RWPE2 (cell line): ENCODE measurements around the gene ASPN.

ENCODE experiments used
- ATAC-seq: fragments of 200-7000 bp; cut with Tn5 transposase; 3 replicates; pipeline ENCODE4 v1.9.1; 2021; ENCODE audit warnings: low read depth
- DNase-seq: peaks from one replicate; pipeline ENCODE4 v3.0.0-alpha.2; 2020; ENCODE audit warnings: low spot score
- H3K27ac ChIP-seq: fragments of 450-650 bp; 2 replicates; pipeline ENCODE4 v1.5.1; 2017; ENCODE audit warnings: mild to moderate bottlenecking; ENCODE audit not compliant: poor library complexity, severe bottlenecking
- H3K27me3 ChIP-seq: fragments of 250-450 bp; sonication (Bioruptor Pico); 2 replicates; pipeline ENCODE4 v1.5.1; 2021; ENCODE audit warnings: mild to moderate bottlenecking, moderate library complexity; ENCODE audit not compliant: insufficient read depth, poor library complexity, severe bottlenecking
- H3K36me3 ChIP-seq: fragments of 250-450 bp; sonication (Bioruptor Pico); 2 replicates; pipeline ENCODE4 v1.5.1; 2020; ENCODE audit warnings: low read depth, mild to moderate bottlenecking, moderate library complexity
- H3K4me1 ChIP-seq: fragments of 250-450 bp; sonication (Bioruptor Pico); 2 replicates; pipeline ENCODE4 v1.5.1; 2021; ENCODE audit warnings: mild to moderate bottlenecking, moderate library complexity; ENCODE audit not compliant: insufficient read depth, poor library complexity, severe bottlenecking
- H3K4me3 ChIP-seq: fragments of 250-450 bp; sonication (Bioruptor Pico); 2 replicates; pipeline ENCODE4 v1.5.1; 2021; ENCODE audit warnings: mild to moderate bottlenecking, moderate library complexity; ENCODE audit not compliant: severe bottlenecking
- H3K9me3 ChIP-seq: fragments of 250-450 bp; sonication (Bioruptor Pico); 2 replicates; pipeline ENCODE4 v1.5.1; 2021; ENCODE audit warnings: mild to moderate bottlenecking, moderate library complexity; ENCODE audit not compliant: severe bottlenecking
- TF ChIP-seq, protein P1 (sequence below): fragments of 450-650 bp; IDR thresholded peaks from one replicate; pipeline ENCODE4 v1.5.1; 2017; ENCODE audit warnings: mild to moderate bottlenecking, moderate library complexity; ENCODE audit not compliant: poor library complexity, severe bottlenecking

Gene ASPN

DNA sequence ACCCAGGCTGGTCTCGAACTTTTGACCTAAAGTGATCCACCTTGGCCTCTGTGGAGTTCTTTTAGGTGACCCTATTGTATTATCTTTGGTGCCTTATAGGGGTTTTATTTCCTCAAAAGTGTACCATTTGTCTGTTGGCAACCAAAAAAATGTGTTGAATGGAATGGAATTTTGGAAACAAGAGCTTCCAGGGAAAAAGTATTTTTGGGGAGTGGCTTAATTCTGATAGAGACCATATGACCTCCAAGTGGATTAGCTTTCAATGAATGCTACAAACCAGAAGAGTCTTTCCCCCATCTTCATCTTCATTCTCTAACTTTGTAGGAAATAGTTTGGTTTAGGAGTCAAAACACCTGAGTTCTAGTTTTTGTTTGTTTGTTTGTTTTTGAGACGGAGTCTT lies 74.5 kb downstream of the ASPN start:
- Histone ChIP-seq H3K9me3 (no peaks in the 10 kb centered on the region), H3K27ac (no peak overlapping the region), H3K36me3 (no peaks in the 10 kb centered on the region), H3K4me3 (no peak overlapping the region), H3K27me3 (no peaks in the 10 kb centered on the region), H3K4me1 (no peaks in the 10 kb centered on the region)
- ATAC-seq (no peak), DNase-seq (no peak)
- TF ChIP-seq, protein P1, sequence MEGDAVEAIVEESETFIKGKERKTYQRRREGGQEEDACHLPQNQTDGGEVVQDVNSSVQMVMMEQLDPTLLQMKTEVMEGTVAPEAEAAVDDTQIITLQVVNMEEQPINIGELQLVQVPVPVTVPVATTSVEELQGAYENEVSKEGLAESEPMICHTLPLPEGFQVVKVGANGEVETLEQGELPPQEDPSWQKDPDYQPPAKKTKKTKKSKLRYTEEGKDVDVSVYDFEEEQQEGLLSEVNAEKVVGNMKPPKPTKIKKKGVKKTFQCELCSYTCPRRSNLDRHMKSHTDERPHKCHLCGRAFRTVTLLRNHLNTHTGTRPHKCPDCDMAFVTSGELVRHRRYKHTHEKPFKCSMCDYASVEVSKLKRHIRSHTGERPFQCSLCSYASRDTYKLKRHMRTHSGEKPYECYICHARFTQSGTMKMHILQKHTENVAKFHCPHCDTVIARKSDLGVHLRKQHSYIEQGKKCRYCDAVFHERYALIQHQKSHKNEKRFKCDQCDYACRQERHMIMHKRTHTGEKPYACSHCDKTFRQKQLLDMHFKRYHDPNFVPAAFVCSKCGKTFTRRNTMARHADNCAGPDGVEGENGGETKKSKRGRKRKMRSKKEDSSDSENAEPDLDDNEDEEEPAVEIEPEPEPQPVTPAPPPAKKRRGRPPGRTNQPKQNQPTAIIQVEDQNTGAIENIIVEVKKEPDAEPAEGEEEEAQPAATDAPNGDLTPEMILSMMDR = no peak

DNA sequence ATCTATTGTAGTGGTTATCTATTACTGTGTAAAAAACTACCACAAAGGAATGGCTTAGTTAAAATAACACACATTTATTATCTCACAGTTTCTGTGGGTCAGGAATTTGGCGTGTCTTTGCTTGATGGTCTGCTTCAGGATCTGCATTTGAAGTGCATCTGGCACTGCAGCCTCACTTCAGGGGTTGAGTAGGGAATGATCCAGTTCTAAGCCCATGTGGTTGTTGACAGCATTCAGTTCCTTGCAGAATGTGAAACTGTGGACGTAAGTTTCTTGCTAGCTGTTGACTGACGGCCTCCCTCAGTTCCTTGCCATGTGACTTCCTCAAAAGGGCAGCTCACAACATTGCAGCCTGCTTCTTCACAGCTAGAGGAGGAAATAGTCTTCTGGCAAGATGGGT lies 75.8 kb downstream of the ASPN start:
- no peaks in the 10 kb centered on the region for H3K9me3 ChIP-seq
- TF ChIP-seq, protein P1 = no peak
- ATAC-seq = no peak
- no peaks in the 10 kb centered on the region for H3K27me3 ChIP-seq
- no peaks in the 10 kb centered on the region for H3K36me3 ChIP-seq
- no peak for DNase-seq
- H3K4me3 ChIP-seq = no peak overlapping the region
- H3K4me1 ChIP-seq = no peaks in the 10 kb centered on the region
- H3K27ac ChIP-seq = no peak overlapping the region
